ENCODE results near the gene ZNF620.
"Not testable (repeated sequence)": the region's sequence is repeated elsewhere in the genome, so short reads cannot be mapped to it uniquely, and the experiment has no call there.

Gene ZNF620

DNA sequence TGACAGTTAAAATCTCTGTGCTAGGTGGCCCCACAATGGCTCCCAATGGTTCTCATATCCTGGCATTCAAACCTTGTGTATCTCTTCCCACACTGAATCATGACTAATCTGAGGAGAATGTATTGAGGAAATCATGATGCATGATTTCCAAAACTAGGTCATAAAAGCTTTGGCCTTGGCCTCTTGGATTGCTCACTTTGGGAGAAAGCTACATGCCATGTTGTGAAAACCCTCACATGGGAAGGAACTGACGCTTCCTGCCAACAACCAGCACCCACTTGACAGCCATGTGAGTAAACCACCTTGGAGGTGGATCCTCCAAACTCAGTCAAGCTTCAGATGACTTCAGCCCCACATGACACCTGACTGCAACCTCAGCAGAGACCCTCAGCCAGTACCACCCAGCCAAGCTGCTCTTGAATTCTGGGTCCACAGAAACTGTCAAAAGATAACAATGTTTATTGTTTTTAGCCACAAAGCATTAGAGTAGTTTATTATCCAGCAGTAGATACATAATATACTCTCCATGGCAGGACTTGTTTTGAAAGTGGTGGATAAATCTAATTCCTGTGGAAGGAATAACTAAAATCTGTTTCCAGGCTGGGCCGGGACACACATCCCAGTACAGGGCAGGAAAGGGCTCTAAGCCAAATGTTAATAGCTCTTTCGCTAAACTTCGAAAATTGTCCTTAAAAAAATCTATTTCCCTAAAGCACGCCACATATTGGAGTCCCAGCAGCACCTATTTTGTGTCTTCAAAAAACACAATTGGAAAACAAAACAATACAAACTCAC, 1.0 kb upstream of the ZNF620 start:
- no peak for DNase-seq

DNA sequence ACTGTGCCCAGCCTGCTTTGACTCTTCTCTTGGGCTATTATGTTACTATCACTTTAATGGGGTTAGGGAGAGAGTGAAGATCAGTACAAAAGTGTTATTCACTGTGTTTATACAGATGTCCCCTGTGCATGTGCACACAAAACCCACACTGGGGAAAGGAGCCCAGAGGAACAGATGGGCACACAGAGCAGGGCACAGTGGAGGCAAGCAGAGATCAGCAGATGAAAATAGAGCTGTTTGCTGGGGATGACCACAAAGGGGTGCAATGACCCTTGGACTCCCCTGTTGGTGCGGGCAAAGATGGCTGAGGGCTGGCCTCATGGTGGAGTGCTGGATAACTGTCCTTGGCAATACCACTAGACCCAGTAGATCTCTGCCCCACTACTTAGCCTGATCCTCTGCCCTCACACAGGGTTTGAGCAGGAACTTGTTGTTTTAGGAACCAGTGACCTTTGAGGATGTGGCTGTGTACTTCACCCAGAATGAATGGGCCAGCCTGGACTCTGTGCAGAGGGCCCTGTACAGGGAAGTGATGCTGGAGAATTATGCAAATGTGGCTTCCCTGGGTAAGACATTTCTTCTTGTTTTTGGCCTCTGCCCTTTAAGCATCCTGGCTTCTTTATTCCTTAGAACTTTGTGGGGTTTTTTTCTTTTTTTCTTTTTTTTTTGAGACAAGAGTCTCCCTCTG, 5.3 kb downstream of the ZNF620 start:
- DNase-seq: no peak

DNA sequence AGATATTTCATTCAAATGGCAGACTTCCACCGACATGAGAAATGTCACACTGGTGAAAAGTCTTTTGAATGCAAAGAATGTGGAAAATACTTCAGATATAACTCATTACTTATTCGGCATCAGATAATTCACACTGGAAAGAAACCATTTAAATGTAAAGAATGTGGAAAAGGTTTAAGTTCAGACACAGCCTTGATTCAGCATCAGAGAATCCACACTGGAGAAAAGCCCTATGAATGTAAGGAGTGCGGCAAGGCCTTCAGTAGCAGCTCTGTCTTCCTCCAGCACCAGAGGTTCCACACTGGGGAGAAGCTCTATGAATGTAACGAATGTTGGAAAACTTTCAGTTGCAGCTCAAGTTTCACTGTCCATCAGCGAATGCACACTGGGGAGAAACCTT, 10.4 kb downstream of the ZNF620 start:
- no peak for DNase-seq

DNA sequence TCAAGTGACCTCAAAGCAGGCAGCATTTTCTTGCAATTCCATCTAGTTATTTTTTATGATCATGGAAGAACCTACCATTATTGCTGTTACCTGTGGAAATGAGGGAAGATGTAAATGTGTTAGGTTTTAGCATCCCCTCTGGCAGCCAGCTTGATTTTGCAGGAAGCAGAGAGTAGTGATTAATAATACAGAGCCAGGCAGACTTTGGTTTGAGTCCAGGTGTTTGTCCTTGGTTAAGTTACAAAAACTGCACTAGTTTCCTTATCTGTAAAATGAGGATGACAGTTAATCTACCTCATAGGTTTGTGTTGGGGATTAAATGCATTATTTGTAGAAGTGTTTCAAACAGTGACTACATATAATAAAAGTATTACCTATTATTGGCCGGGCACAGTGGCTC, 12.2 kb downstream of the ZNF620 start:
- DNase-seq: no peak

DNA sequence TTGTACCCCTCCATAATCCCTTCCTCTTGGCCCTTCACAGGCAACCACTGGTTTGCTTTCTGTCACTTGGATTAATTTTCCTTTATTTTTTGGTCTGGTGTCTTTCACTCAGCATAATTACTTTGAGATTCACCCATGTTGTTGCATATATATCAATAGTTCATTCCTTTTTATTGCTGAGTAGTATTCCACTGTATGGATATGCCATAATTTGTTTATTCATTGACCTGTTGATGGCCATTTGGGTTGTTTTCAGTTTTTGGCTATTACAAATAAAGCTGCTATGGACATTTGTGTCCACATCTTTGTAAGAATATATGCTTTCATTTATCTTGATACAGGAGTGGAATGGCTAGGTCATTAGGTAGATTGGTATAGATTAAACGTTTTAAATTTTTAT, 13.0 kb downstream of the ZNF620 start:
- DNase-seq: no peak

DNA sequence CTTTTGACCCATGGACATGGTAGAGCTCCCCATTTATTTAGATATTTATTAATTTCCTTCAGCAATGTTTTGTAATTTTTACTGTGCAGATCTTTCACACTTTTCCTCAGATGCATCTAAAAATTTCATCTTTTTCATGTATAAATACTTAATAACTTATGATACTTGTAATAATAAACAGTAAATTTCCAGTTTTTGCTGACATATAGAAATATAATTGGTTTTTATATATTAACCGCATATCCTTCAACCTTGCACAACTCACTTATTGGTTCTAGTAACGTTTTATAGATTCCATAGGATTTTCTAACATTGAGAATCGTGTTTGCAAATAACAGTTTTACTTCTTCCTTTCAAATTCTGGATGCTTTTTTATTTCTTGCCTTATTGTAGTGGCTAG, 15.4 kb downstream of the ZNF620 start:
- no peak for DNase-seq

DNA sequence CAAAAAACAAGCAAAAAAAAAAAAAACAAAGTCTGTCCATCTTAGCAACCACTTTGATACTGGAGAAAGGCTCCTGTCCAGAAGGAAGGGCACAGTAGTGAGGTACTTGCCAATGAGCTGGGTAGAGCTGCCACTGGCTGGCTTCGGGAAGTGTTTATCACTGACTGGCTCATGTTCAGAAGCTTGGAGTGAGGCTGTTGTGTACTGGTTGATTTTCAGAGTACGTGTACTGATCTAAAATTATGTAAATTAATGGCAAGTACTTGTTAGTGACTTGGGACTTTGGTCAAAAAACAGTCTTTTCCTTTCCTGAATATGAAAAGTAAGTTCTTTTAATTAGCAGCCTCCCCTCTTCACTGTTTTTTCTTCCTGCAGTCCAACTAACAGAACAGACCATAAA, 17.9 kb downstream of the ZNF620 start:
- no peak for DNase-seq

DNA sequence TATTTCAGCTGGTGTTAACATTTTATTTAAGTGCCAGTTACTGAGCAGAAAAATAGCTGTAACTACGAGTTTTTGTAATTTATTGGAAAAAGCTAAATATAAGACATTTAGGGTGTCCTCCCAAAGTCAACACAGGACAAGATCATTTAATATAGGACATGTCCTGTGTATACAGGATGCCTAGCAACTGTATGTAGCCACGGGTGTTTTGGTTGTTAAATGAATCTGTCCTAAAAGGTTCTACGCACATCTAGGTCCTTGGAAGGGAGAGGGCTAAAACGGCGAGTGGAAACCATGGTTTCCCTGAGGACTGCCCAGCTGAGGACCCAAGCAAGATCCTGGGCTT, 18.4 kb downstream of the ZNF620 start:
- DNase-seq: no peak

DNA sequence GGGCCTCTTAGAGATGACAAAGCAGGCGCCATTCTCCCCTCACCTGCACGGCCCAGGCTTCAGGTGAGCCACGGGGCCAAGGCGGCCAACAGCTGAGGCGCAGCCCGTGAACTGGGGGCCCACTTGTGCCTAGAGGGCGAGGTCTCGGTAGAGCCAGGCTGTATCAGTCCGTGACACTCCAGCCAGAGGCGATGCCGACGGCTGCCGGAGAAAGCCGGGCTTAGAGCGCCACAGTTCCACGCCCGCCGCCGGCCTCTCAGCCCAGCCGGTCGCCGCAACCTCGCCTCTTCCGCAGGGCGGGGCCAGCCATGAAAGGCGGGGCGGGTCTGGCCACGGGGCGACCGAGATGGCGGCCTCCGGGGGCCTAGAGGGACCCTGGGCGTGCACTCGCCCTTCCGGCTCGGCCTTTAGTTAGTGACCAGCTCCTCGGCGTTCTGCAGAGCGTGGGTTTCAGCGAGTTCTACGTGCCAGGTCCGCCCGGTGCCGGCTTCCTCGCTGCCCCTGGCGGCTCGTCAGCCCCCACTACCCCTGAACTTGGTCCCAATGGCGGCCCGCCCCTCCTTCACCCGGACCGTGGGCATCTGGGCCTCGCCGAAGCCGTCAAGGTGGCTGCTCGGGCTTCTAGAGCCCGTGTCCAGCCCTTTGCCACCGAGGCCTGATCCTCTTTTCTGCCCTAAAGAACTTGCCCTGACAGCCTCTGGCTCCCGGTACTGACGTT, 18.9 kb downstream of the ZNF620 start, which contains the start of gene ZNF621:
ZNF621 (plus strand) TSS at position 393 of the 718 bp plus-strand sequence. CDS start 881 bp downstream, outside the sequence.
- peak; percentile 55 for DNase-seq

DNA sequence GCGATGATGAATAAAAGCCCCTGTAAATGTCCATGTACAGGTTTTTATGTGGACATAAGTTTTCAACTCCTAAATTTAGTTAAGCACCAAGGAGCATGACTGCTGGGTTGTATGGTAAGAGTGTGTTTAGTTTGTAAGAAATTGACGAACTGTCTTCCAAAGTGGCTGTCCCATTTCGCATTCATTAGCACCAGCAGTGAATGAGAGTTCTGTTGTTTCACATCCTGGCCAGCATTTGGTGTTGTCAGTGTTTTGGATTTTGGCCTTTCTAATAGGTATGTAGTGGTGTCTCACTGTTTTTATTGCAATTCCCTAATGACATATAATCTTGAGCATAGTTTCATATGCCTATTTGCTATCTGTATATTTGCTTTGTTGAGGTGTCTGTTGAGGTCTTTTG, 22.6 kb downstream of the ZNF620 start:
- no peak for DNase-seq

DNA sequence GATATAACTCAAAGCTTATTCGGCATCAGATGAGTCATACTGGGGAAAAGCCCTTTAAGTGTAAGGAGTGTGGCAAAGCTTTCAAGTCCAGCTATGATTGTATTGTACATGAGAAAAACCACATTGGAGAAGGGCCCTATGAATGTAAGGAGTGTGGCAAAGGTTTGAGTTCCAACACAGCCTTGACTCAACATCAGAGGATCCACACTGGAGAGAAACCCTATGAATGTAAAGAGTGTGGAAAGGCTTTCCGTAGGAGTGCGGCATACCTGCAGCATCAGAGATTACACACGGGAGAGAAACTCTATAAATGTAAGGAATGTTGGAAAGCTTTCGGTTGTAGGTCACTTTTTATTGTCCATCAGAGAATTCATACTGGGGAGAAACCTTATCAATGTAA, 26.4 kb downstream of the ZNF620 start:
- DNase-seq: no peak

DNA sequence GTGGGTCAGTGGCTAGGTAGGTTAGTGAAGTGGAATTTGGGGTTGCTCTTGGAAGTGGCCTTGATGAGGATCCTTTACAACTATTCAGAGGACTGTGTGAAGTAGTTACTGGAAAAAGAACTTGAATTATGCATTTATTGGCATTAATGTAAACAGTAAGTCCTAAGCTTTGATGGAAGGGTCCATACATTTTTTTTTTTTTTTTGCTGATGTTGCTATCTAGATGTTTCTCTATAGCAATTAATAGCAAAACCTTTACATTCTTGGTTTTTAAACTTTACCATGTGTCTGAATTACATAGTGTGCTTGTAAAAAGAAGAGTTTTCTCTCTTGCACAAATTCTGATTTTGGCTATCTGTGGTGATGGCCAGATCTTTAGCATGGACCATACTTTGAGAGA, 28.4 kb downstream of the ZNF620 start:
- DNase-seq: no peak

DNA sequence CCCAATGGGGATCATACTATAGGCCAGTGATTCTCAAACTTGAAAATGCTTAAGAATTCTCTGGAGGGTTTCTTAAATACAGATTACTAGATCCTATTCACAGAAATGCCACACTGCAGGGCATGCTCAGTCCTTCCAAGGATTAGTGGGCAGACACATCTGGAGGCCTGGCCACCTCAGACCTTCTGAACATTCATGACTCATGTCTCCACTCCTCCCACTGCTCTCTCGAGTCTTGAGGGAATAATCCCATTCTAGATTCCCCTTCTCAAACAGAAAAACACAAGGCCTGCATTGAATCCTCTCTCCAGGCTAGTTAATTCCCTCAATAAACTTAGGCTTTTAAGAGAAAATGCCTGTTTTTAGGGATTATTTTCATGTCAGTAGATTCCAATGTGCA, 41.0 kb downstream of the ZNF620 start:
- no peak for DNase-seq

DNA sequence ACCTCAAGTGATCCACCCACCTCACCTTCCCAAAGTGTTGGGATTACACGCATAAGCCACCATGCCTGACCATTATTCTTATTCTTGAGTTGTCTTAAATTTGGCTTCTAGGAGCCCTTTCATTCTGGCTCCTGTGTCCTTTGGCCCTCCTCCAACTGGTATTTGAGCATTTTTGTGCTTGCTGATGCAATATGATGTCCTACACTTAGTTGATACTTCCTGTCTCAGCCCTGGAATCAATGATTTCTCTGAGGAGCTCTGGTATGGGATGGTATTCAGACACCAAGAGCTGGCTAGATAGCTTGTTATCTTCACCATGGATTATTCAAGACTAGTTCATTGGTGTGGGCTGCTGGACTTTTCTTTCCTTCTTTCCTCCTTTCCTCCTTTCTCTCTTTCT, 44.3 kb downstream of the ZNF620 start:
- no peak for DNase-seq

DNA sequence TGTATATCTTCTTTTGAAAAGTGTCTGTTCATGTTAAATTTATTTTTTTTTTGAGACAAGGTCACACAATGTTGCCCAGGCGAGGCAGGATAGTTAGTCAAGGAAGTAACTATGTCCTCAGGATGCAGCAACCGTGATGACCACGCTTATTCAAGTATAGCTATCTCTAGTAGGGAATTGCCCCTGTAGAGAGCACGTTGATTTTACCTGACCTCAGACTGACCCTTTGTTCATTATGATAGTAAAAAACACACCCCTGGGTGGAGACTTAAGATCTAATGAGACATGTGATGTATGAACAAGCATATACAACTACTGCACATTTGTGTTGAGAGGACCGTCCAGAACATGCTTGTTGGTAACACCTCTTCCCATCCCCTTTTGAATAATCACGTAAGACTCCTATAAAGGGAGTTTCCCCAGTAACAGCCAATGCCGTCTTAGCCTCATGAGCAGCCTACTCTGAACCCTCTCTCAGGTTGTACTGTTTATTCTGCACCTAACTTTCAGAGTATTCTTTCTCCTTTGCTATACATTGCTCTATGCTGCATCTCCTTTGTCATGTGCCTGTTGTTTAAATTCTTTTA, 51.8 kb downstream of the ZNF620 start:
- DNase-seq: no peak

DNA sequence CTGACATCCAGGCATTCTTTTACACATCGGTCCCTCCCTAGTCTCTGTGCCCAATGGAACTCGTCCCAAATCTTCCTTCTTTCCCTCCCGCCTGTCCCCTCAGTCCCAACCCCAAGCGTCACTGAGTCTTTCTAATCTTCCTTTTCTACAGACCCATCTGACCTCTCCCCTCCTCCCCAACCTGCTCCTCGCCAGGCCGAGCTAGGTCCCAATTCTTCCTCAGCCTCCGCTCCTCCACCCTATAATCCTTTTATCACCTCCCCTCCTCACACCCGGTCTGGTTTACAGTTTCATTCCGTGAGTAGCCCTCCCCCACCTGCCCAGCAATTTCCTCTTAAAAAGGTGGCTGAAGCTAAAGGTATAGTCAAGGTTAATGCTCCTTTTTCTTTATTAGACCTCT, 56.6 kb downstream of the ZNF620 start:
- DNase-seq: not testable (repeated sequence)

DNA sequence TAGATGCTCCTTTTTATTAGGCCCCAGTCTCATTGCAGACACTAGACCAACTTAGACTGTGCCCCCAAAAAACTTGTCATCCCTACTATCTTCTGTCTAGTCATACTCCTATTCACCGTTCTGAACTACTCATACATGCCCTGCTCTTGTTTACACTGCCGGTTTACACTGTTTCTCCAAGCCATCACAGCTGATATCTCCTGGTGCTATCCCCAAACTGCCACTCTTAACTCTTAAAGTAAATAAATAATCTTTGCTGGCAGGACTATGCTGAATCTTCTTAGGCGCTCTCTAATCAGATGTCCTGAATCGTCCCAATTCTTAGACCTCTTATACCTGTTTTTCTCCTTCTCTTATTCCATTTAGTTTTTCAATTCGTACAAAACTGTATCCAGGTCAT, 59.8 kb downstream of the ZNF620 start:
- not testable (repeated sequence) for DNase-seq

DNA sequence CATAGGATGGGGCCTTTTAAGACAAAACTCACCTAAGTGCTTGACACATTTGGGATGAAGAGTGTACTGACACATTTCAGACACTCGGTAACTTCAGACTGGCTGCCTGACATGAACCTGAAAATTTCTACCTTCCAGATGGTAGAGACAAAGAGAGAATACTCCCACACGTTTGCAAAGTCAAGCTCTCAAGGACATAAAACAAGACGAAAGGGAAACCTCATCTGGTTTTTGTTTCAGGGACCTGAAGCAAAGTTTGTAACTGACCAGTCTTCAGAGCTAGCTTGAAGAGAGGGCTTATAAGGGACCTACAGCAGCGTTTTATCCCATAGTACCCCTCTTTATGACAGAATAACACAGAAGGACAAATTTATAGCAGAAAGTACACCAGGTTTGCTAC, 60.9 kb downstream of the ZNF620 start:
- DNase-seq: no peak

Data from NCI-H1105 (cell line).